Ascending aorta (tissue), 2 donors: ENCODE measurements around the gene NEK6. TPM values are rescaled to one million over a fixed set of nuclear protein-coding genes. Genes with fewer than 3 reads are reported as not detected.

Experiments used
- DNase-seq, 2 donors: peaks; one replicate each; pipeline ENCODE4 v3.0.0-alpha.2; 2019; ENCODE audit warnings: low spot score in 2 of 2
- H3K27ac ChIP-seq, 2 donors: fragments of 200-600 bp; sonication (generic); one replicate each; pipeline ENCODE4 v1.5.1; 2016 to 2017; ENCODE audit warnings: mild to moderate bottlenecking in 1 of 2
- H3K27me3 ChIP-seq: fragments of 200-600 bp; sonication (generic); one replicate; pipeline ENCODE4 v1.5.1; 2017
- H3K36me3 ChIP-seq, 2 donors: fragments of 200-600 bp; sonication (generic); one replicate each; pipeline ENCODE4 v1.5.1; 2016
- H3K4me1 ChIP-seq, 2 donors: fragments of 200-600 bp; sonication (generic); one replicate each; pipeline ENCODE4 v1.5.1; 2016 to 2017; ENCODE audit warnings: mild to moderate bottlenecking in 1 of 2
- H3K4me3 ChIP-seq, 2 donors: fragments of 200-600 bp; sonication (generic); one replicate each; pipeline ENCODE4 v1.5.1; 2016 to 2017; ENCODE audit warnings: mild to moderate bottlenecking in 1 of 2
- H3K9me3 ChIP-seq, 2 donors: fragments of 200-600 bp; sonication (generic); one replicate each; pipeline ENCODE4 v1.5.1; 2016
- CTCF ChIP-seq, 3 experiments: fragments of 200-600 bp in 2 of 3; fragments of 450-650 bp in 1 of 3; sonication (generic) in 2 of 3; IDR thresholded peaks; one replicate each; pipeline ENCODE4 v1.5.1; 2016 to 2019; ENCODE audit warnings: antibody characterized with exemption in 3 of 3, mild to moderate bottlenecking in 1 of 3, moderate library complexity in 1 of 3
- intact Hi-C: fragments of 100-400 bp; cut with DNase I; formaldehyde crosslinking; loops from one replicate; pipeline ENCODE4 v1.15.1; 2023
- total RNA-seq: library from RNA; depleted of rRNA; stranded (reverse); fragments of >200 nt; gene quantifications from one replicate; pipeline ENCODE4 v1.1.0, GENCODE V29; 2016

Gene NEK6
- total RNA-seq, 1 donor from 2014 or later = 6.7 TPM

- Histone ChIP-seq H3K9me3 (no peaks in the 10 kb centered on the region), H3K27me3 (no peaks in the 10 kb centered on the region), H3K36me3 (no peaks in the 10 kb centered on the region), H3K27ac (no peak overlapping the region), H3K4me1 (no peaks in the 10 kb centered on the region), H3K4me3 (no peak overlapping the region)
- intact Hi-C loops = no loop called here
- DNase-seq = no peak
- no peak for TF ChIP-seq CTCF (IDR thresholded peaks at IDR 0.05)
Measured at GRCh38 chr9:124372038-124372437, 114.3 kb downstream of the NEK6 start.

- Histone ChIP-seq H3K27ac (no peak overlapping the region), H3K9me3 (no peaks in the 10 kb centered on the region), H3K27me3 (no peaks in the 10 kb centered on the region), H3K36me3 (no peaks in the 10 kb centered on the region), H3K4me1 (peaks cover 0 to 4% of the 10 kb centered on the region in 2 donors), H3K4me3 (no peak overlapping the region)
- DNase-seq = no peak
- intact Hi-C loops = no loop called here
- no peak for TF ChIP-seq CTCF (IDR thresholded peaks at IDR 0.05)
Measured at GRCh38 chr9:124373386-124373785, 115.6 kb downstream of the NEK6 start.

- Histone ChIP-seq H3K27me3 (no peaks in the 10 kb centered on the region), H3K4me3 (no peak overlapping the region), H3K9me3 (no peaks in the 10 kb centered on the region), H3K36me3 (no peaks in the 10 kb centered on the region), H3K27ac (no peak overlapping the region), H3K4me1 (peaks cover 0 to 4% of the 10 kb centered on the region in 2 donors)
- intact Hi-C loops = no loop called here
- no peak for TF ChIP-seq CTCF (IDR thresholded peaks at IDR 0.05)
- no peak for DNase-seq
Measured at GRCh38 chr9:124373851-124374250, 116.1 kb downstream of the NEK6 start.

GRCh38 chr9:124375726-124376125, 118.0 kb downstream of the NEK6 start:
- intact Hi-C loops = no loop called here
- no peak overlapping the region for H3K4me3 ChIP-seq
- no peak for TF ChIP-seq CTCF (IDR thresholded peaks at IDR 0.05)
- no peaks in the 10 kb centered on the region for H3K27me3 ChIP-seq
- peaks cover 0 to 7% of the 10 kb centered on the region in 2 donors for H3K36me3 ChIP-seq
- H3K27ac ChIP-seq = no peak overlapping the region
- peaks cover 0 to 4% of the 10 kb centered on the region in 2 donors for H3K4me1 ChIP-seq
- no peak for DNase-seq
- H3K9me3 ChIP-seq = no peaks in the 10 kb centered on the region

- H3K9me3 ChIP-seq = no peaks in the 10 kb centered on the region
- no peaks in the 10 kb centered on the region for H3K27me3 ChIP-seq
- DNase-seq = no peak
- H3K4me3 ChIP-seq = no peak overlapping the region
- intact Hi-C loops = no loop called here
- peaks cover 0 to 4% of the 10 kb centered on the region in 2 donors for H3K4me1 ChIP-seq
- TF ChIP-seq CTCF (IDR thresholded peaks at IDR 0.05) = no peak
- H3K36me3 ChIP-seq = peaks cover 0 to 10% of the 10 kb centered on the region in 2 donors
- no peak overlapping the region for H3K27ac ChIP-seq
Measured at GRCh38 chr9:124376329-124376728, 118.6 kb downstream of the NEK6 start.
